HG02610 (cell line): ENCODE results near the gene CPNE4.
A peak's percentile ranks its signal among the peaks of the same experiment; 100 is the strongest.

ENCODE experiments used
- ATAC-seq: cut with Tn5 transposase; IDR thresholded peaks from one replicate; pipeline ENCODE4 v1.9.1; 2021; ENCODE audit warnings: mild to moderate bottlenecking, moderate library complexity; ENCODE audit not compliant: unreplicated experiment

The CPNE4 gene

DNA sequence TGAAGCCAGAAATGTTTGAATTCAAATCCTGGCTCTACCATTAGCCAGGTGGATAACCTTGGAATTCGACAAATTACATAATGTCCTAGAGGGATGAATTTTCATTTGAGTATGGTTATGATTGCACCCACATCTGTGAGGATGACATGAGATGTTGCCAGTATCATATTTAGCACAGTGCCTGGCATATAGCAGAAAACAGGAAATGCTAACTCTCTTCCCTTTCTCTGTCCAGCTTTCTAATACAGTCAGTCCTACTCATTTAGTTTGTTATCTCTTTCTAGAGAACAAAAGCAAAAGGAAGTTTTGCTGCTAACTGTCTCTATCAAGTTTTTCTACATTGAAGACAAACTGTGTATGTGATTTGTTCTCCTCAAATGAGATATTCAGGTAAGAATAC, 231.7 kb downstream of the CPNE4 start:
- no peak for ATAC-seq

DNA sequence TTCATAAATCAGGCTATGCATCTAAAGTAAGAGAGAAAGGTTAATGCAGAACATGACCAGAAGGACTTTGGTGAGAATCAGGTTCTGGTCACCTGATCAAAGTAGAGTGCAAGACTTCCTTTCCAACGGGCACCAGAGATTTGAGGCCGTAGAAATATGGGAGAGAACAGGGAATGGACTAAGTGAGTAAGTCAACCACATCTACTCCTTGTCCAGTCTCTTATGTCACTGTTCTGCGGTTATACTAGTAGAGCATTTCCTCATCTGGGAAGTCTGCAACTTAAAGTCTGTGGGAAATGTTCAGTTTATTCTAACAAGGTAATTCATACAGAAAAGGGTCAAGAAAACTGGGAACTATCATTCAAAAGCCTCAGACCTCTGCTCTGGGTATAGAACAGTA, 232.8 kb downstream of the CPNE4 start:
- ATAC-seq, result no peak

DNA sequence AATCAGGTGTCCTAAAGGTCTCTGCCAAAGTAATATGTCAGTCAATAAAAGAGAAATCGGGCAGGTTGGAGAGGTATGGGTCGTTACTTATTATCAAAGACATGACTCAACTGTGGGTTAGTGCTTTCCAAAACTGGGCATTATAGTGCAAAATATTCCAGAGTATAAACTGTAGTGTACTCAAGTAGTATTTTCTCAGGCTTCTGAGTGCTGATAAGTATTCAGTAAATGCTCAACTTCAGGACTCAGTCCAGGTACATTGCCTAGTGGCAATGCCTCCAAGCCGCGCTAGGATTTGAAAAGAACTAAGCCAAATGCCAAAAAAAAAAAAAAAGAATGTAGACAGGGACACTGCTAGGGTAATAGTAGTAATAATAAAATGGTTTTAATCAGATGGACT, 233.2 kb downstream of the CPNE4 start:
- ATAC-seq, result no peak

DNA sequence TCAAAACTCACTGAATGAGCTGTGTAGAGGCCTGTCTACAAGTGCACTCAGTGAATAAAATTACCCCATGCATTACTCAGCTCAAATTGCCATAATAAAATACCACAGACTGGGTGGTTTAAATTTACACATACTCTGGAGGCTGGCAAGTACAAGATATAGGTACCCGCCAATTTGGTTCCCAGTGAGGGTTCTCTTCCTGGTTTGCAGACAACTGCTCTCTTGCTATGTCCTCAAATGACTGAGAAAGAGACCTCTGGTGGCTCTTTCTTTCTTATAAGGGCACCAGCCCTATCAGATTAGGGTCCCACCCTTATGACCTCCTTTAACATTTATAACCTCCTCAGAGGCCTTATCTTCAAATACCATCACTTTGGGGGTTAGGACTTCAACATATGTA, 237.0 kb downstream of the CPNE4 start:
- ATAC-seq, result no peak

DNA sequence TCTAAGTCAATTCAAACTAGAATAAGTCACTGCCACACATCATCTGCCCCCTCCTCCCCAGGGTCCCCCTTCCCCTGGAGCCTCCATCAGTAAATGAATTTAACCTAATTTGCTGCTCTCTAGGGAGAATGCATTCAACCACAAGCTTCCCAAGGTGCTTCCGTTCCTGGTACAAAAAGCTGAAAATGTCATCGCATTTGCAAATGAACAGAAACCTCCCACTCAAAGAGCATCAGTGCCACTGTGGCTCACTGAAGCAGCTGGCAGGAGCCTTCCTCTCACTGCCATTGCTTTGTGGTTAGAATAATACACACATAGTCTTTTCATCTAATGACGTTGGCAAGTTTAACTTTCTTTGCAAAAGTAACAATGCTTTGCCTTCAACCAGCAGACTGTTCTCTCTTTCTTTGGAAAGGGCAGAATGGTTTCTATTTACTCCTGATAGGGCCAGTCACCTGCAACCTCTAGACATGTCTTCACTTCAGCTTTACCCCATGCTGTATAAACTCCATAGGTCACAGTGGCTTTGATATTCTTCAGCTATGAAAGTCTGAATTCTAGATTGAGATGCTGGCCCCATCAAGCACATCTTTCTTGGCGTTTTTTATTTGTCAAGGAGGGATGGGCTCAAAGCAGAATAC, 238.1 kb downstream of the CPNE4 start:
- peak; percentile 42 for ATAC-seq

DNA sequence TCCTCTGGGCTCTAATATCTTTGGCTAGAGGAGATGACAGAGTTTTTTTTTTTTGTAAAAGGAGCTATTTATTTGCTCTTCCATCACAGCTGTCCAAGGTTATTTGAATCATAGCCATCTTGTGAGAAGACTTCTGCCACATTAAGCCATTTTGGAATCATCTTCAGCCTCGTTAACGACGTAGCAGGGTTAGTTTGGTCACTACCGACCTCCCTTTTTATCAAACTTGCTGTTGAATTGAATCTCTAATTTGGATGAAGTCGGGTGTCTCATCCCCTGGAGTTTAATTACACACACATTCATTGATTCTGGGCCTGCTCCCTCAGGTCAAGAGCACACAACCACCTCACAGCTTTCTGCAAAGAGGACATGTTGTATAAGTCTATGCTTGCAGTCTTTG, 238.7 kb downstream of the CPNE4 start:
- ATAC-seq, result no peak

DNA sequence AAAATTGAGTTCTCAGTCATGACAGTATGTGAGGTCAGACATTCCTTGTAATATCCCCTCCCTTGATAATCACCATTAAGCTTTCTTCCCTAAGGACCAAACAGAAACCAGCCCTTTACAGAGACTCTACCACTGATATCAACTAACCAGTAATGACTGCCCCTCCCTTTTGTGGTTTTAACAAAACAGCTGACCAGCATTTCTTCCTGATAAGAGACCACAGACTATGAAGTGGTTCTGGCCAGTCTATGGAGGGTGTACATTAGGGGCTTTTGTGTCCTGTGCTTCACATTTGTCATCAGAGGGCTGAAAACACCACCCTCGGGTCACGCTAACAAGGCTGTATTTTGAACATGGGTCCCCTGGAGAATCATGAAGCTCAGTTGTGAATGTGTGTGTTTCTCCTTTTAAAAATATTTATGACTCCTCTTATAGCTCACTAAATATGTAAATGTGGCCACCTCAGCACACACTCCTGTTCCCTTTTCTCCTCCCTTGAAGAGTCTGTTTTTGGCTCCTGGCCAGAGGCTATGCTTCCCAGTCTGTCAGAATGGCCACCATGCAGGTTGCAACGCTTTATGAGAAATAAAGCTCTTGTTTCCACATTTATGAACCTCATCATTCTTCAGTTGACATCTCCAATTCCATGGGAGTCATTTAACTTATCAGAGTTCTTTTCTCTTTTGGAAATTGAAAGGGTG, 239.3 kb downstream of the CPNE4 start:
- peak; percentile 52 for ATAC-seq

DNA sequence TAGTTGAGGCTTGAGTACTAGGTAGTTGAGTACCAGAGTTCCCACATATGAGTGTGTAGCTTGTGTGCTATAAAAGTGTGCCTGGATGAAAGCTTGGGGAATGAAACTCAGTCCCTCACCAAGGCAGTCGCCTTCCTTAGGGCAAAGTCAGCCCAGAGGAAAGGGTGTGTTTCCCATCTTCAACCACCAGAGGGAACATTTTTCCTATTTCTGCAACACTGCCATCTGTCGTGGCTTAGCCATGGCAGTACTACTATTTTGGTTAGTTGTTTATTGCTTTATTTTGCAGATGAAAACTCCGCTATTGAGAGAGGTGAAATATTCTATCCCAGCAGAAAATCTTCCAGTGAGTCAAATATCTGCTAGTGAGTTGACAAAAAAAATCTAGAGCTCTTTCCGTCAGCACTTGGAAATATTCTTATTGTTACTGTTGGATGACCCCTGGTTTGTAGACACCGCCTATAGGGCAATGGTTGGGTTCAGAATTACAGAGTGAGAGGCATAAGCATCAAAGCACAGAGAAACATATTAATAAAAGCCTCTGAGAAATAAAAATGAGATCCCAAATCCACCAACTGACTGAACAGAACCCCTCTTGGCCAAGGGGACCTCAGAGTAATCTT, 239.9 kb downstream of the CPNE4 start:
- ATAC-seq, result peak; percentile 63

DNA sequence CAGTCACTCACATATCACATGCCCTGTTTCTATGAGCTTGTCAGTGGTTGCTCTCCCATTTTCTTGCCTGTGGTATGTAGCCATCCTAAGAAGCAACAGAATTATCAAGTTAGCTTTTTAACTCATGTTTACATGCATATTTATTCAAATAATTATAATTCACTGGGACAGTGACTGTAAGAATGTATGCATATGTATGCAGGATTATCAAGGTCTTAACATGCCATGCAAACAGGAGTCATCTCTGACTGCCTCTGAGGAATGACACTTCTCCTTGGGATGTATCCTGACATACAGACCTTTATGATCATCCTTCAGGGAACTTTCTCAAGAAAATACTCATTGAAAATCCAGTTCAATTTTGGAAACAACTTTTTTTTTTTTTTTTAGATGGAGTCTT, 240.9 kb downstream of the CPNE4 start:
- no peak for ATAC-seq

DNA sequence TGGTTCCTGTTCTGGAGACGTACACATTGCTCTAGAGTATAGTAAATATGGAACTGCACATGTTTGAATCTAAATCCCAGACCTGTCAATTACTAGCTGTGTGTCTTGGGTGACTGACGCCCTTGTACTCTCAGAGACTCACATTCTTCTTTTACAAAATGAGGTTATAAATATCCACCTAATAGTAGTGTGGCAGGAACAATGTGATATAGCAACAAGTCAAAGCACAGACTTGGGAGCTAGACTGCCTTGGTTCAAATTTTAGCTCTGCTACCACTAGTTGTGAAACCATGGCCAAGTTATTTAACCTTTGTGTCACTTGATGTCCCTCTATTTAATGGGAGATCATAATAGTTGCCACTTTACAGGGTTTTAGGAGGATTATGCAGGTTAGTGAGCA, 245.6 kb downstream of the CPNE4 start:
- ATAC-seq, result no peak

DNA sequence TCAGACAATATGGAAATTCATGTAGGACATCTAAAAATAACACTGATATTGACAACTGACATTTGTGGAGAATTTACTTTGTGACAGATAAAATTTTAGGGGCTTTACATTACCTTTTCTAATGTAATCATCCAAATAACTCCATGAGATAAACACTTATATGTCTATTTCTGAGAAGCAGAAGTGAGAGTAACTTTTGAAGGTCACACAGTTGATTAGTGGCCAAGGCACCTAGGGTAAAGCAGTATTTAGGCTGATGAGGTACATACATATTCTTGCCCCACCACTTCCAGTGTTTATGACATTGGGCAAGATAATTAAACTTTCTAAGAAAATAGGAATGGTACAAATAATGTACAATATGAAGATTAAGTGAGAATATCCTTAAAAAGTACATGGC, 248.4 kb downstream of the CPNE4 start:
- ATAC-seq, result no peak

DNA sequence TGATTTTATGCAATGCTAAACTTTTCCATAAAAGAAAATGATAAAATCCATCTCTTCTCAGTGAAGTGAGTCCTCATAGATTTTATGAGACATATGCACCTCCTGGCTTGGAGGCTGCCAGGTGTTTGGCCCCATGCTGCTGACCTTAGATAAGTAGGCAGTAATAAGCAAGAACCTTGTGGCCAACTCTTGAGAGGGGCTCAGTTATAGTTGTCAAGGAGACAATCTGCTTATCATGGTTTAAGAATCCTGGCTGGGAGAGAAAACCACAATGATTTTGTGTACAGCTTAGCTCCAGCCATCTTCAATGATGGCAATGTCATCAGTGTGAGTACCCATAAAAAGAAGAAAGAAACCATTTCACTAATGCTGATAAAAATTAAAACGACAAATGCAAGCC, 252.1 kb downstream of the CPNE4 start:
- no peak for ATAC-seq

DNA sequence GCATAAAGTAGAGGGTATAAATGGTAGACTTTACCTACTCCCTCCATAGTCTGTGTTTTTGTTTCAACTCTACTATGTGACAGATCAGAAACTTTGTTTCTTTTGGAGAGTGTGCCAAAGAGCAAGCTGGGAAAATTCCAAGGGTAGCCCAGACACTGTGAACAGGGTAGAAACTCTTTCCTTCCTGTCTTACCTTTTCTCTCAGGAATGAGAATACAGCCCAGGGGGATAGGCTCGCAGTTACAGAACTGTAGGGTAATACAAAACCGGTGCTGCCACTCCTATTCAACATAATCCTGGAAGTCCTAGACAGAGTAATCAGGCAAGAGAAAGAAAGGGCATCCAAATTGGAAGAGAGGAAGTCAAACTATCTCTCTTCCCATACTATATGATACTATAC, 256.3 kb downstream of the CPNE4 start:
- no peak for ATAC-seq

DNA sequence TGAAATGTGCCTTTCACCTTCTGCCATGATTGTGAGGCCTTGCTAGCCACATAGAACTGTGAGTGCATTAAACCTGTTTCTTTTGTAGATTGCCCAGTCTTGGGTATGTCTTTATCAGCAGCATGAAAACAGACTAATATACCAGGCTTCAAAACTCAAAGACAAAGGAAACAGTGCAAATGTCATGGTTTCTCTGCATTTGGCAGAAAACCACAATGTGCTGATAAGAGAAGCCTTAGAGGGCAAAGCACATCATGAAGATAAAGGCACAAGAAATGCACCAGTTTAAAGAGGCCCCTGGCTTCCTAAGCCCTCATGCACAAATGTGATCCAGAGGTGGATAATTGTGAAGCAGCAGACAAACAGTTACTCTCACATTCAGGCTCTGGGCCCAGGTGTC, 259.2 kb downstream of the CPNE4 start:
- no peak for ATAC-seq

DNA sequence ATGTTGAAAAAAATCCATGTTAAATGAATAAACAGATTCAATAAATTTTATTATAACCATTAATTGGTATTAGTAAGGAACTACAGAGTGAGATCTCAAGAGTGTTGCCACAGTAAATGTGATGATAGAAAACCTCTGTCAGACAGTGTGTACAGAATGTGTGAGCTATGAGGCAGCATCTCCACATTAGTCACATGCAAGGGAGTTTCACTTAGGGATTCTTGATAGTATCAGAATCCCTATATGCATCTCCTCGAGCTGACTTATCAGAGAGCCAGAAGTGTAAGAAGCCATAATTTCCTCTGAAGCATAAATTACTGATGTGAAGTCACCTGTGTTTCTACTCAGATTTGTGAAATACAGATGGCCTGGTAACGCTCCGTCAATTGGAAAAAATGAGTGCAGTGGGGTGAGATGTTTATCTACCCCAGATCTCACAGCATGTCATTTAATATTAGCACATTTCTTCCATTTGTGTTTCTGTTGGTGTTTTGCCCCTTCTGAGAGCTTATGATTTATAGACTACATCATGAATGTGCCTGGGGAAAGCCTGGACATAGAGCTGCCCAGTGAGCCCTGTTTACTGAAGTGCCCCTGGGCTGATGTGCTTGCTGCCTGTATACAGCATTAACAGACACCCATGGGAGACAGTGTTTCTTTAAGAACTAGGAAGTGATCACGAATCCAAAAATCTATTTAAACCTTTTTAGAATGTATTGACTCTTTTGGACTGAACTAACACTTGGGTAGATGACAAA, 262.4 kb downstream of the CPNE4 start:
- no peak for ATAC-seq

DNA sequence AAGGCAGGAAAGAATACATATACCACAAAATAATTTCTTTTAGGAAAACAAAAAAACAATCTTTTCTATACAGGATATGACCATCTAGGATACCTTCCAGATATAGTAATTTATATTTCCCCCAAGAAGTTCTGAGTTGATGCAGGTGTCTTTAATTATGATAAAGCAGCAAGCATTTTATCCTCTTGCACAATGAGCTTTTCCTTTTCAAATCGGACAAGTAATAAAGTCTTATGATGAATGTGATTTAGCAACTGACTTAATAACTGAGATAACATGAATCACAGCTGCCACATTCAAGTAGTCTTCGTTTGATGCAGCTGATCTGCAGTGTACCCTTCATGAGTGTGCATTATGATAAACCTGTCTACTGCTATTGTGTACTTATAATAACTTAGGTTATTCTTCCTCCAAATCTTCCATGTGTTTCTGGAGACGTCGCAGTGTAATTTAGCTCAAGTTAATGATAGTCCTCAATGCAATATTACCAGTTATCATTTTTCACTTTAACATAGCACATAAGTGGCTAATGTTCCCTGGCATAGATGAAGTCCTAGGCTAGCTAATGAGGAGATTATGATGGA, 271.7 kb downstream of the CPNE4 start:
- no peak for ATAC-seq

DNA sequence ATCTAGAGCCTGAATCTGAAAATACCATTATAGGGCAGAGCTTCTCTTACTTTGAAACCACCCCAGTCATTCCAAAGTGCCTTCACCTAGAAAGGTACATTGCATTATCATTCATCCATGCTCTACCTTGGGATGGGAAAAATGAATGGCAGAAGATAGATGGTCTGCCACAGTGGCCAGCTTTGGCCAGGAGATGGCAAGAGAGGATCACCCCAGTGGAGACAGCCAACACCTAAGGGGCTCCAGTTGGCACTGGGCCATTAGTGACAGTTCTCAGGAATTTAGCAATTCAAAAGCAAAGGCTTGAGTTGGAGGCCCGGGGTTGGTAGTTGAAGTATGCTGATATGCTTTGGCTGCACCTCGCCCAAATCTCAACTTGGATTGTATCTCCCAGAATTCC, 278.4 kb downstream of the CPNE4 start:
- no peak for ATAC-seq

DNA sequence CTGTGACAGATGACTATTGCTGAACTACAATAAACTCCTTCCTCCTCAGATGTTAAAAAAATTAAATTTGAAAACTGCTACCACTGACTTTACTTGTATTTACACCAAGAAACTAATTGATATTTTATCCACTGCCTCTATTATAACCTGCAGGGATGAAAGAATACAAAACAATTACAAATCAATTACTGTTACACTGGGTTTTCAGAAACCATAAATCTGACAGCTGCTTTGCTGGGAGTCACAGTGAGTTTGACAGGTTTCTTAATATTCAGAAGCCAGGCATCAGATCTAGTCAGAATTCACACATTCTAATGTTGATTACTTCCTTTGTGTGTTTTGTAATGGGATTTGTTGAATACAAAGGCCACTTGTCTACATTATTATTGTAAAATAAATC, 279.4 kb downstream of the CPNE4 start:
- ATAC-seq, result no peak

DNA sequence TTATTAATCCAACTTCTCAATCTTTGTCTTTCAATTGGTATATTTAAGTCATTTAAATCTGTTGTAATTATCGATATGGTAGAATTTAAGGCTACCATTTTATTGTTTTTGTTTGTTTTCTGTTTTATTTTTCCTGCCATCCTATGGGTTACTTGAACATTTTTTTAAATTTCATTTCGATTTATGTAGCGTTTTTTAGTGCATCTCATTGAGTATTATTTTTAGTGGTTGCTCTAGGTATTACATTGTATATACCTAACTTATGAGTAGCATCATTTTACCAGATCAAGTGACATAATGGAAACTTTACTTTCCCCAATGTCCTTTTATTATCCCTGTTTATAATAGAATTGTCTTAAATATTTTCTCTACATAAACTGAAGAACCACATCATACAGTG, 284.6 kb downstream of the CPNE4 start:
- ATAC-seq, result no peak

DNA sequence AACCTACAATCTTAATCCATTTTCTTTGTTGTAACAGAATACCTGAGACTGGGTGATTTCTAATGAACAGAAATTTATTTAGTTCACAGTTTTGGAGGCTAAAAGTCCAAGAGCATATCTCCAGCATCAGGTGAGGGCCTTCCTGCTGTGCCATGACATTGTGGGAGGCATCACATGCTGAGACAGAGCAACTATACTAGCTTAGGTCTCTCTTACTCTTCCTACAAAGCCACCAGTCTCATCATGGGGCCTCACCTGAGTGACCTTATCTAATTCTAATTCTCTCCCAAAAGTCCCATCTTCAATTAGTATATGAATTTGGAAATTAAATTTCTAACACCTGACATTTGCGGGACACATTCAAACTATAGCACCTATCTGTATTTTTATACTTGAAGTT, 285.0 kb downstream of the CPNE4 start:
- no peak for ATAC-seq

DNA sequence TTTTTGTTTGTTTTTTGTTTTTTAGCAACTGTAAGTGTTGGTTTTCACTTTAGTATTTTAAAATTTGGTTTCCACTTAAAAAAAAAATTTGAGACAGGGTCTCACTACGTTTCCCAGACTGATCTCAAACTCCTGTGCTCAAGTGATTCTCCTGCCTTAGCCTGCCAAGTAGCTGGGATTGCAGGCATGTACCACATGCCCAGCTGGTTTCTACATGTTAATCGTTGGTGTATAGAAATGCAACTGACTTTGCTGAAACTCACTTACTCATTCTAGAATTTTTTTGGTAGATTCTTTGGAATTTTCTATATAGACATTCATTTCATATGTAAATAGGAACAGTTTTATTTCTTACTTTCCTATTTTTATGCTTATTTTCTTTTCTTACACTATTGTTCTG, 287.3 kb downstream of the CPNE4 start:
- ATAC-seq, result no peak
